GM12873 (cell line): ENCODE results near the gene DNASE1L3.

ENCODE experiments used
- CTCF ChIP-seq: IDR thresholded peaks from 2 replicates; pipeline ENCODE4 v1.5.1; 2012; ENCODE audit warnings: low read depth, mild to moderate bottlenecking, moderate library complexity, low read length, control low read depth; ENCODE audit not compliant: insufficient read depth; ENCODE audit errors: missing control alignments

The DNASE1L3 gene

GRCh38 chr3:58158442-58159153 is 52.2 kb downstream of the DNASE1L3 start:
- TF ChIP-seq CTCF = no peak

GRCh38 chr3:58157700-58158099 is 53.1 kb downstream of the DNASE1L3 start:
- TF ChIP-seq CTCF = no peak

- TF ChIP-seq CTCF = no peak
These were observed 54.9 kb downstream of the DNASE1L3 start for GRCh38 chr3:58155838-58156237.

- TF ChIP-seq CTCF = no peak
These were observed 55.9 kb downstream of the DNASE1L3 start for GRCh38 chr3:58154626-58155449.

GRCh38 chr3:58153371-58153770 is 57.4 kb downstream of the DNASE1L3 start:
- TF ChIP-seq CTCF = no peak

- no peak for TF ChIP-seq CTCF
These were observed 58.4 kb downstream of the DNASE1L3 start for GRCh38 chr3:58152225-58153015.

GRCh38 chr3:58151637-58152036 is 59.1 kb downstream of the DNASE1L3 start:
- TF ChIP-seq CTCF = no peak
